SU-DHL-6 (cell line): Measurements from ENCODE around the gene AGAP1.

Experiments used
- H2AFZ ChIP-seq: fragments of 200-600 bp; sonication (generic); 2 replicates; pipeline ENCODE4 v1.6.1; 2014; ENCODE audit warnings: low read depth, mild to moderate bottlenecking, moderate library complexity, mixed read lengths, antibody characterized with exemption, low read length; ENCODE audit not compliant: severe bottlenecking
- H3F3A ChIP-seq: fragments of 200-600 bp; shearing (Covaris generic); 2 replicates; pipeline ENCODE4 v1.6.0; 2016; ENCODE audit warnings: antibody characterized with exemption, mild to moderate bottlenecking; ENCODE audit not compliant: insufficient read depth
- H3K27ac ChIP-seq: fragments of 200-600 bp; sonication (generic); 2 replicates; pipeline ENCODE4 v1.5.1; 2016; ENCODE audit warnings: low read depth, mild to moderate bottlenecking, low read length, moderate library complexity, mixed read lengths
- H3K27me3 ChIP-seq: fragments of 200-600 bp; sonication (generic), shearing (Covaris generic); 2 replicates; pipeline ENCODE4 v1.6.0; 2014; ENCODE audit warnings: mild to moderate bottlenecking, low read length
- H3K36me3 ChIP-seq: fragments of 200-600 bp; sonication (generic); 2 replicates; pipeline ENCODE4 v1.6.1; 2014; ENCODE audit warnings: mild to moderate bottlenecking, low read length, mixed read lengths
- H3K4me2 ChIP-seq: fragments of 300-600, 200-600 bp; shearing (Covaris generic), sonication (generic); 2 replicates; pipeline ENCODE4 v1.6.0; 2014; ENCODE audit warnings: low read length, low read depth, mild to moderate bottlenecking; ENCODE audit not compliant: poor library complexity, severe bottlenecking
- H3K4me3 ChIP-seq: fragments of 200-600 bp; sonication (generic); 2 replicates; pipeline ENCODE4 v1.5.1; 2014; ENCODE audit warnings: antibody characterized with exemption, low read length, mild to moderate bottlenecking, mixed read lengths; ENCODE audit not compliant: insufficient read depth, poor library complexity, severe bottlenecking
- H3K79me2 ChIP-seq: fragments of 200-600 bp; sonication (generic); 2 replicates; pipeline ENCODE4 v1.6.1; 2014; ENCODE audit warnings: mild to moderate bottlenecking, low read length, moderate library complexity; ENCODE audit not compliant: insufficient read depth
- H3K9ac ChIP-seq: fragments of 200-600 bp; sonication (generic); 2 replicates; pipeline ENCODE4 v1.7.0; 2014; ENCODE audit warnings: mild to moderate bottlenecking, low read length
- H3K9me2 ChIP-seq: fragments of 200-600 bp; sonication (generic); replicated peaks from 2 replicates; pipeline ENCODE4 v1.6.1; 2014; ENCODE audit warnings: low read length; ENCODE audit not compliant: insufficient read depth
- H3K9me3 ChIP-seq: fragments of 200-600 bp; sonication (generic); 2 replicates; pipeline ENCODE4 v1.6.1; 2014; ENCODE audit warnings: low read length, mixed read lengths; ENCODE audit not compliant: insufficient read depth
- H4K20me1 ChIP-seq: fragments of 200-600 bp; sonication (generic); 2 replicates; pipeline ENCODE4 v1.6.1; 2014; ENCODE audit warnings: low read depth, mild to moderate bottlenecking, antibody characterized with exemption, low read length, moderate library complexity, mixed read lengths
- CTCF ChIP-seq: fragments of 200-600 bp; sonication (generic); IDR thresholded peaks from one replicate; pipeline ENCODE4 v1.5.1; 2017; ENCODE audit warnings: antibody characterized with exemption, mild to moderate bottlenecking, low read length, moderate library complexity; ENCODE audit not compliant: insufficient read depth, poor library complexity, severe bottlenecking
- EZH2phosphoT487 ChIP-seq: fragments of 200-600 bp; sonication (generic), shearing (Covaris generic); conservative IDR thresholded peaks from 2 replicates; pipeline ENCODE4 v1.6.1; 2018; ENCODE audit warnings: mild to moderate bottlenecking, antibody characterized with exemption, low read length, moderate library complexity, mixed read lengths

Gene AGAP1

GRCh38 chr2:235483313-235483712 lies 10.5 kb upstream of the AGAP1 start:
- H3K79me2 ChIP-seq, result no peaks in the 10 kb centered on the region
- H3K9me2 ChIP-seq, result no peaks in the 10 kb centered on the region
- no peaks in the 10 kb centered on the region for H3F3A ChIP-seq
- no peaks in the 10 kb centered on the region for H3K9me3 ChIP-seq
- no peaks in the 10 kb centered on the region for H4K20me1 ChIP-seq
- H3K4me2 ChIP-seq, result no peak overlapping the region
- no peaks in the 10 kb centered on the region for H3K27me3 ChIP-seq
- H3K9ac ChIP-seq, result no peak overlapping the region
- no peak overlapping the region for H2AFZ ChIP-seq
- no peaks in the 10 kb centered on the region for H3K36me3 ChIP-seq
- TF ChIP-seq CTCF (no peak), EZH2phosphoT487 (no peak)
- no peak overlapping the region for H3K27ac ChIP-seq
- H3K4me3 ChIP-seq, result no peak overlapping the region

- Histone ChIP-seq H3K27ac (no peak overlapping the region), H3K9me3 (no peaks in the 10 kb centered on the region), H3K9me2 (no peaks in the 10 kb centered on the region), H3K9ac (no peak overlapping the region), H3F3A (no peaks in the 10 kb centered on the region), H3K4me3 (no peak overlapping the region), H2AFZ (no peak overlapping the region), H3K79me2 (no peaks in the 10 kb centered on the region), H3K4me2 (no peak overlapping the region), H3K36me3 (no peaks in the 10 kb centered on the region), H3K27me3 (no peaks in the 10 kb centered on the region), H4K20me1 (no peaks in the 10 kb centered on the region)
- TF ChIP-seq CTCF, result no peak
- no peak for TF ChIP-seq EZH2phosphoT487
Measured at GRCh38 chr2:235485362-235485761, 8.5 kb upstream of the AGAP1 start.

GRCh38 chr2:235486729-235487128 lies 7.1 kb upstream of the AGAP1 start:
- H3K36me3 ChIP-seq, result no peaks in the 10 kb centered on the region
- no peaks in the 10 kb centered on the region for H3K9me3 ChIP-seq
- H2AFZ ChIP-seq, result no peak overlapping the region
- H3F3A ChIP-seq, result no peaks in the 10 kb centered on the region
- no peaks in the 10 kb centered on the region for H3K79me2 ChIP-seq
- no peak overlapping the region for H3K4me3 ChIP-seq
- H4K20me1 ChIP-seq, result no peaks in the 10 kb centered on the region
- no peak overlapping the region for H3K27ac ChIP-seq
- H3K27me3 ChIP-seq, result no peaks in the 10 kb centered on the region
- no peaks in the 10 kb centered on the region for H3K9me2 ChIP-seq
- H3K4me2 ChIP-seq, result no peak overlapping the region
- H3K9ac ChIP-seq, result no peak overlapping the region
- TF ChIP-seq CTCF (no peak), EZH2phosphoT487 (no peak)
